A549 treated with Hydrocortisone at 1 μM for 4 hours (cell line): ENCODE measurements around the gene DYNLT5. TPM values are rescaled to one million over a fixed set of nuclear protein-coding genes. Genes with fewer than 3 reads are reported as not detected.

Source experiments
- total RNA-seq: library from RNA; stranded (reverse); fragments of 200-300 nt; extraction: Qiagen RNA extraction; gene quantifications from 5 replicates; pipeline ENCODE4 v1.2.3, GENCODE V29; 2022

The DYNLT5 gene
- total RNA-seq: not detected in 5 replicates

DNA sequence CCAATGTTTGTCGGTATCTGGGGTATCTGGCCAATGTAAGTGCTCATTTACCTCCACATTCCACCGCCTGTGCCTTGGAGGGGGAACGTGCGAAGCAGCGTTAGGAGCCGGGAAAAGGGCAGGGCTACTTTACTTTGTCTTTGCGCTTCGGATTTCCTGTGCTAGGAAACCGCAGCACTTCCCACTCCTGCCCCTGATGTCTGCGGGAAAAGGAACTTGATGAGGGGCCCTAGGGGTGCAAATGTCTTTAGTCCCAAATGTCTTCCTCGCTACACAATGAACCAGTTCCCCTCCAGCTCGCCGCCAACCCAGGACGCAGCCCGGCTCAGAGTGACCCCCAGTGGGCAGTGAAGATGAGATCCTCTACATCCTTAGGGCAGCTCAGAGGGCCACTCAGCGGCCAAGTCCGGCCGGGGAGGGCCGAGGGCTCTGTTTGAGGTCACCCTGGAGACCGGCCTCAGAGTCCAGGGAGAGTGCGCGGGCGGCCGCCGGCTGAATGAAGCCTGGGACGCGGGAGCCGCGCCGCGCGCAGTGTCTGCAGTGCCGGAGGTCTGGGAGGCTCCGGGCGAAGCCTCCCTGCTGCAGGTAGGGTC lies at the start of gene DYNLT5:
TSS of gene DYNLT5 (plus strand) at position 460 of the 593 bp plus-strand sequence. CDS start 2,200 bp downstream, outside the sequence.

Other genes with a start within 250 kb of the DYNLT5 start
- not detected in 5 replicates for gene SGIP1, start 218.3 kb upstream of the DYNLT5 start, total RNA-seq
- gene INSL5, start 48.8 kb downstream of the DYNLT5 start, total RNA-seq: not detected in 5 replicates
- 0.17 to 3.0 TPM (median 1.1 TPM) in 5 replicates for gene DNAI4, start 172.4 kb downstream of the DYNLT5 start, total RNA-seq
- 7.8 to 13.2 TPM (median 9.9 TPM) in 5 replicates for gene MIER1, start 172.5 kb downstream of the DYNLT5 start, total RNA-seq